Endothelial cell of umbilical vein (primary cell): Measurements from ENCODE around the gene EFNA5.

ENCODE experiments used
- CTCF ChIP-seq, 2 donors: IDR thresholded peaks; 1 replicate in 1 of 2; 2 replicates in 1 of 2; pipeline ENCODE4 v1.5.1; 2011; ENCODE audit warnings: low read length in 2 of 2, mild to moderate bottlenecking in 2 of 2, moderate library complexity in 2 of 2, control low read depth in 1 of 2, inconsistent platforms in 1 of 2, low read depth in 1 of 2; ENCODE audit not compliant: insufficient read depth in 1 of 2; ENCODE audit errors: extremely low read depth in 1 of 2
- EZH2 ChIP-seq: IDR thresholded peaks from 2 replicates; pipeline ENCODE4 v1.6.1; 2012; ENCODE audit warnings: borderline replicate concordance, low read depth, mild to moderate bottlenecking, moderate library complexity, low read length, inconsistent platforms; ENCODE audit not compliant: severe bottlenecking
- FOS ChIP-seq: IDR thresholded peaks from 2 replicates; pipeline ENCODE4 v1.6.1; 2011; ENCODE audit warnings: mild to moderate bottlenecking, low read length, moderate library complexity, borderline replicate concordance; ENCODE audit not compliant: insufficient read depth
- GATA2 ChIP-seq: IDR thresholded peaks from 2 replicates; pipeline ENCODE4 v1.7.0; 2011; ENCODE audit warnings: low read depth, mild to moderate bottlenecking, moderate library complexity, mixed read lengths, low read length; ENCODE audit not compliant: insufficient read length, insufficient read depth
- JUN ChIP-seq: IDR thresholded peaks from 2 replicates; pipeline ENCODE4 v1.6.1; 2011; ENCODE audit warnings: borderline replicate concordance, low read depth; ENCODE audit not compliant: insufficient read length, insufficient read depth
- MYC ChIP-seq: IDR thresholded peaks from one replicate; pipeline ENCODE4 v1.6.1; 2011; ENCODE audit warnings: mild to moderate bottlenecking, low read depth, low read length
- POLR2A ChIP-seq: IDR thresholded peaks from 2 replicates; pipeline ENCODE4 v1.6.1; 2012; ENCODE audit warnings: low read depth, mild to moderate bottlenecking, control low read depth, low read length
- POLR2AphosphoS5 ChIP-seq: IDR thresholded peaks from 2 replicates; pipeline ENCODE4 v1.6.1; 2012; ENCODE audit warnings: low read depth, mild to moderate bottlenecking, control low read depth, low read length, moderate library complexity; ENCODE audit not compliant: insufficient read depth
- TF ChIP-seq, protein P1 (sequence below): IDR thresholded peaks from 2 replicates; pipeline ENCODE4 v1.6.1; 2011; ENCODE audit not compliant: insufficient read depth, insufficient read length

- no peak for TF ChIP-seq CTCF (IDR thresholded peaks at IDR 0.05; ENCODE audit: extremely low read depth in 1 of 2, insufficient read depth in 1 of 2, low read depth in 1 of 2, low read length in 2 of 2)
- no peak for TF ChIP-seq GATA2
- no peak for TF ChIP-seq POLR2A
- TF ChIP-seq, protein P1, sequence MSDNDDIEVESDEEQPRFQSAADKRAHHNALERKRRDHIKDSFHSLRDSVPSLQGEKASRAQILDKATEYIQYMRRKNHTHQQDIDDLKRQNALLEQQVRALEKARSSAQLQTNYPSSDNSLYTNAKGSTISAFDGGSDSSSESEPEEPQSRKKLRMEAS = no peak
- TF ChIP-seq JUN = no peak
- TF ChIP-seq EZH2 = no peak
- no peak for TF ChIP-seq POLR2AphosphoS5
- TF ChIP-seq MYC = no peak
- no peak for TF ChIP-seq FOS
These were observed 122.3 kb downstream of the EFNA5 start for GRCh38 chr5:107548477-107548876.
